HEK293 (cell line): Measurements from ENCODE around the gene CBLIF.

Experiments used
- CTCF ChIA-PET: fragments of 350-600 bp; formaldehyde crosslinking; extraction: SDS; loops from one replicate; lab custom pipeline; 2021; ENCODE audit warnings: antibody characterized with exemption; lab: Yijun Ruan, JAX
- POLR2A ChIA-PET: fragments of 300-600 bp; formaldehyde crosslinking; extraction: SDS; loops from one replicate; lab custom pipeline; 2020; ENCODE audit warnings: antibody characterized with exemption, inconsistent platforms; lab: Yijun Ruan, JAX
- H3K27ac ChIP-seq: fragments of 200-500 bp; sonication (Bioruptor generic); 2 replicates; pipeline ENCODE4 v1.5.1; 2014; ENCODE audit warnings: low read depth, low read length, control low read depth, inconsistent platforms; ENCODE audit errors: extremely low read depth
- H3K36me3 ChIP-seq, 2 experiments: fragments of 200-500 bp in 1 of 2; sonication (Bioruptor generic) in 1 of 2; 1 replicate in 1 of 2; 2 replicates in 1 of 2; pipeline ENCODE4 v1.5.1; 2014 to 2017; ENCODE audit warnings: inconsistent platforms in 2 of 2, low read length in 2 of 2; ENCODE audit not compliant: control insufficient read depth in 2 of 2, insufficient read depth in 1 of 2
- H3K4me1 ChIP-seq: fragments of 200-500 bp; sonication (Bioruptor generic); 2 replicates; pipeline ENCODE4 v1.5.1; 2014; ENCODE audit warnings: mild to moderate bottlenecking, low read length, inconsistent platforms; ENCODE audit not compliant: control insufficient read depth, insufficient read depth
- H3K4me3 ChIP-seq: 2 replicates; pipeline ENCODE4 v1.5.1; 2011; ENCODE audit warnings: low read depth, mild to moderate bottlenecking, control low read depth, low read length, moderate library complexity
- H3K9me3 ChIP-seq: fragments of 200-500 bp; sonication (Bioruptor generic); 2 replicates; pipeline ENCODE4 v1.5.1; 2014; ENCODE audit warnings: low read depth, low read length, inconsistent platforms; ENCODE audit not compliant: control insufficient read depth, insufficient read depth
- GLI2 ChIP-seq: fragments of 450-650 bp; formaldehyde crosslinking; IDR thresholded peaks from 2 replicates; pipeline ENCODE4; 2017; ENCODE audit warnings: missing biosample characterization, missing genetic modification characterization, low read depth, borderline replicate concordance
- OSR2 ChIP-seq: fragments of 450-650 bp; formaldehyde crosslinking; IDR thresholded peaks from 2 replicates; pipeline ENCODE4 v1.5.1; 2016; ENCODE audit warnings: missing biosample characterization, missing genetic modification characterization
- PRDM10 ChIP-seq: fragments of 450-650 bp; formaldehyde crosslinking; IDR thresholded peaks from 2 replicates; pipeline ENCODE4 v1.5.1; 2016; ENCODE audit warnings: missing biosample characterization, missing genetic modification characterization
- SCRT1 ChIP-seq: fragments of 450-650 bp; formaldehyde crosslinking; IDR thresholded peaks from 2 replicates; pipeline ENCODE4 v1.5.1; 2016; ENCODE audit warnings: missing biosample characterization, missing genetic modification characterization, borderline replicate concordance
- SCRT2 ChIP-seq: fragments of 450-650 bp; formaldehyde crosslinking; IDR thresholded peaks from 2 replicates; pipeline ENCODE4 v1.5.1; 2016; ENCODE audit warnings: missing biosample characterization, missing genetic modification characterization
- ZBTB48 ChIP-seq: fragments of 450-650 bp; formaldehyde crosslinking; IDR thresholded peaks from 2 replicates; pipeline ENCODE4 v1.5.1; 2016; ENCODE audit warnings: missing biosample characterization, missing genetic modification characterization
- ZFP37 ChIP-seq: fragments of 450-650 bp; formaldehyde crosslinking; IDR thresholded peaks from 2 replicates; pipeline ENCODE4 v1.5.1; 2016; ENCODE audit warnings: missing biosample characterization, missing genetic modification characterization
- ZNF112 ChIP-seq: fragments of 450-650 bp; formaldehyde crosslinking; IDR thresholded peaks from 2 replicates; pipeline ENCODE4 v1.5.0; 2017; ENCODE audit warnings: missing biosample characterization, missing genetic modification characterization
- ZNF140 ChIP-seq: fragments of 450-650 bp; formaldehyde crosslinking; IDR thresholded peaks from 2 replicates; pipeline ENCODE4 v1.5.1; 2016; ENCODE audit warnings: missing biosample characterization, missing genetic modification characterization
- ZNF18 ChIP-seq: fragments of 450-650 bp; formaldehyde crosslinking; IDR thresholded peaks from 2 replicates; pipeline ENCODE4 v1.5.1; 2016; ENCODE audit warnings: missing biosample characterization, missing genetic modification characterization
- ZNF266 ChIP-seq: fragments of 450-650 bp; formaldehyde crosslinking; IDR thresholded peaks from 2 replicates; pipeline ENCODE4 v1.5.1; 2016; ENCODE audit warnings: missing biosample characterization, missing genetic modification characterization, low read depth
- ZNF274 ChIP-seq, 2 experiments: fragments of 200-500 bp in 1 of 2; fragments of 450-650 bp in 1 of 2; sonication (Bioruptor generic) in 1 of 2; formaldehyde crosslinking in 1 of 2; IDR thresholded peaks; 2 replicates each; pipeline versions ENCODE4 v1.5.1 to v1.6.1; 2014 to 2016; ENCODE audit warnings: borderline replicate concordance in 1 of 2, inconsistent platforms in 1 of 2, low read length in 1 of 2, missing biosample characterization in 1 of 2, missing genetic modification characterization in 1 of 2
- ZNF600 ChIP-seq: fragments of 450-650 bp; formaldehyde crosslinking; IDR thresholded peaks from 2 replicates; pipeline ENCODE4 v1.5.1; 2016; ENCODE audit warnings: missing biosample characterization, missing genetic modification characterization
- ZNF629 ChIP-seq: fragments of 450-650 bp; formaldehyde crosslinking; IDR thresholded peaks from 2 replicates; pipeline ENCODE4 v1.5.1; 2017; ENCODE audit warnings: missing biosample characterization, missing genetic modification characterization
- ZNF654 ChIP-seq: fragments of 450-650 bp; formaldehyde crosslinking; IDR thresholded peaks from 2 replicates; pipeline ENCODE4 v1.5.1; 2016; ENCODE audit warnings: low read depth, missing biosample characterization, missing genetic modification characterization
- ZNF660 ChIP-seq: fragments of 450-650 bp; IDR thresholded peaks from 2 replicates; pipeline ENCODE4 v1.5.1; 2018; ENCODE audit warnings: missing biosample characterization, mild to moderate bottlenecking, missing genetic modification characterization
- ZNF785 ChIP-seq: fragments of 450-650 bp; formaldehyde crosslinking; IDR thresholded peaks from 2 replicates; pipeline ENCODE4 v1.5.1; 2016; ENCODE audit warnings: missing biosample characterization, missing genetic modification characterization
- TF ChIP-seq, protein P1 (sequence below): fragments of 450-650 bp; formaldehyde crosslinking; IDR thresholded peaks from 2 replicates; pipeline ENCODE4 v1.5.1; 2016; ENCODE audit warnings: missing biosample characterization, missing genetic modification characterization
- TF ChIP-seq, protein P2 (sequence below): fragments of 450-650 bp; formaldehyde crosslinking; IDR thresholded peaks from 2 replicates; pipeline ENCODE4 v1.5.1; 2016; ENCODE audit warnings: missing biosample characterization, missing genetic modification characterization
- TF ChIP-seq, protein P3 (sequence below): fragments of 450-650 bp; formaldehyde crosslinking; IDR thresholded peaks from 2 replicates; pipeline ENCODE4 v1.5.1; 2017; ENCODE audit warnings: missing biosample characterization, missing genetic modification characterization

The CBLIF gene

GRCh38 chr11:59802639-59803176 lies 42.6 kb downstream of the CBLIF start:
- CTCF ChIA-PET = interaction anchor here (0.6 to 12.5 kb wide), 7 partner anchors 9 to 1643 kb away, joined by 3 to 110 read pairs (median 6); partner anchors contain the start of gene STX3
- Histone ChIP-seq H3K9me3 (no peaks in the 10 kb centered on the region), H3K4me1 (no peaks in the 10 kb centered on the region), H3K27ac (no peak overlapping the region), H3K36me3 (peaks cover 0 to 74% of the 10 kb centered on the region in 2 experiments; a peak in 2 of 3 replicates), H3K4me3 (no peak overlapping the region)
- POLR2A ChIA-PET = interaction anchor here (3.5 kb wide), 1 partner anchor 47 kb away, joined by 28 read pairs; the partner anchor contains the start of gene STX3
- TF ChIP-seq ZNF629 (0 out of 2 replicates have a peak, but pooled peaks have one; percentile 7), ZBTB48 (tag by site-specific recombination) (no peak), ZNF600 (0 out of 2 replicates have a peak, but pooled peaks have one; percentile 33), ZNF112 (tag by site-specific recombination) (no peak), ZNF785 (tag by site-specific recombination) (no peak), ZNF18 (tag by site-specific recombination) (peak; percentile 88), ZNF654 (tag by site-specific recombination) (peak; percentile 70), SCRT1 (no peak), SCRT2 (0 out of 2 replicates have a peak, but pooled peaks have one; percentile 3), GLI2 (tag by site-specific recombination) (no peak), ZNF660 (tag by site-specific recombination) (0 out of 2 replicates have a peak, but pooled peaks have one; percentile 19)
- TF ChIP-seq, protein P1, sequence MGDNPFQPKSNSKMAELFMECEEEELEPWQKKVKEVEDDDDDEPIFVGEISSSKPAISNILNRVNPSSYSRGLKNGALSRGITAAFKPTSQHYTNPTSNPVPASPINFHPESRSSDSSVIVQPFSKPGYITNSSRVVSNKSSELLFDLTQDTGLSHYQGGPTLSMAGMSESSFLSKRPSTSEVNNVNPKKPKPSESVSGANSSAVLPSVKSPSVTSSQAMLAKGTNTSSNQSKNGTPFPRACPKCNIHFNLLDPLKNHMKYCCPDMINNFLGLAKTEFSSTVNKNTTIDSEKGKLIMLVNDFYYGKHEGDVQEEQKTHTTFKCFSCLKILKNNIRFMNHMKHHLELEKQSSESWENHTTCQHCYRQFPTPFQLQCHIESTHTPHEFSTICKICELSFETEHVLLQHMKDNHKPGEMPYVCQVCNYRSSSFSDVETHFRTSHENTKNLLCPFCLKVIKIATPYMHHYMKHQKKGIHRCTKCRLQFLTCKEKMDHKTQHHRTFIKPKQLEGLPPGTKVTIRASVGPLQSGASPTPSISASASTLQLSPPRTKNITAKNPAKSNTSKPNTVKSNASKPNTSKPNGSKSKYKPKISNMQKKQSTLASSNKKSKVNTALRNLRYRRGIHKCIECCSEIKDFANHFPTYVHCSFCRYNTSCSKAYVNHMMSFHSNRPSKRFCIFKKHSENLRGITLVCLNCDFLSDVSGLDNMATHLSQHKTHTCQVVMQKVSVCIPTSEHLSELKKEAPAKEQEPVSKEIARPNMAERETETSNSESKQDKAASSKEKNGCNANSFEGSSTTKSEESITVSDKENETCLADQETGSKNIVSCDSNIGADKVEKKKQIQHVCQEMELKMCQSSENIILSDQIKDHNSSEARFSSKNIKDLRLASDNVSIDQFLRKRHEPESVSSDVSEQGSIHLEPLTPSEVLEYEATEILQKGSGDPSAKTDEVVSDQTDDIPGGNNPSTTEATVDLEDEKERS (tag by site-specific recombination) = no peak
- TF ChIP-seq, protein P2, sequence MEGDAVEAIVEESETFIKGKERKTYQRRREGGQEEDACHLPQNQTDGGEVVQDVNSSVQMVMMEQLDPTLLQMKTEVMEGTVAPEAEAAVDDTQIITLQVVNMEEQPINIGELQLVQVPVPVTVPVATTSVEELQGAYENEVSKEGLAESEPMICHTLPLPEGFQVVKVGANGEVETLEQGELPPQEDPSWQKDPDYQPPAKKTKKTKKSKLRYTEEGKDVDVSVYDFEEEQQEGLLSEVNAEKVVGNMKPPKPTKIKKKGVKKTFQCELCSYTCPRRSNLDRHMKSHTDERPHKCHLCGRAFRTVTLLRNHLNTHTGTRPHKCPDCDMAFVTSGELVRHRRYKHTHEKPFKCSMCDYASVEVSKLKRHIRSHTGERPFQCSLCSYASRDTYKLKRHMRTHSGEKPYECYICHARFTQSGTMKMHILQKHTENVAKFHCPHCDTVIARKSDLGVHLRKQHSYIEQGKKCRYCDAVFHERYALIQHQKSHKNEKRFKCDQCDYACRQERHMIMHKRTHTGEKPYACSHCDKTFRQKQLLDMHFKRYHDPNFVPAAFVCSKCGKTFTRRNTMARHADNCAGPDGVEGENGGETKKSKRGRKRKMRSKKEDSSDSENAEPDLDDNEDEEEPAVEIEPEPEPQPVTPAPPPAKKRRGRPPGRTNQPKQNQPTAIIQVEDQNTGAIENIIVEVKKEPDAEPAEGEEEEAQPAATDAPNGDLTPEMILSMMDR (tag by site-specific recombination) = peak; percentile 36; the same call in 1 of the 2 replicates

GRCh38 chr11:59801981-59802638 lies 43.2 kb downstream of the CBLIF start:
- TF ChIP-seq PRDM10 (peak; percentile 42; the same call in 1 of the 2 replicates), ZNF274 (IDR thresholded peaks at IDR 0.05; ENCODE audit: low read length) (no peak), ZNF274 (tag by site-specific recombination; IDR thresholded peaks at IDR 0.05; ENCODE audit: borderline replicate concordance) (no peak), ZNF140 (tag by site-specific recombination) (no peak), SCRT2 (0 out of 2 replicates have a peak, but pooled peaks have one; percentile 23), ZFP37 (tag by site-specific recombination) (no peak), ZNF266 (no peak), OSR2 (tag by site-specific recombination) (peak; percentile 83), ZNF629 (0 out of 2 replicates have a peak, but pooled peaks have one; percentile 20)
- TF ChIP-seq, protein P3, sequence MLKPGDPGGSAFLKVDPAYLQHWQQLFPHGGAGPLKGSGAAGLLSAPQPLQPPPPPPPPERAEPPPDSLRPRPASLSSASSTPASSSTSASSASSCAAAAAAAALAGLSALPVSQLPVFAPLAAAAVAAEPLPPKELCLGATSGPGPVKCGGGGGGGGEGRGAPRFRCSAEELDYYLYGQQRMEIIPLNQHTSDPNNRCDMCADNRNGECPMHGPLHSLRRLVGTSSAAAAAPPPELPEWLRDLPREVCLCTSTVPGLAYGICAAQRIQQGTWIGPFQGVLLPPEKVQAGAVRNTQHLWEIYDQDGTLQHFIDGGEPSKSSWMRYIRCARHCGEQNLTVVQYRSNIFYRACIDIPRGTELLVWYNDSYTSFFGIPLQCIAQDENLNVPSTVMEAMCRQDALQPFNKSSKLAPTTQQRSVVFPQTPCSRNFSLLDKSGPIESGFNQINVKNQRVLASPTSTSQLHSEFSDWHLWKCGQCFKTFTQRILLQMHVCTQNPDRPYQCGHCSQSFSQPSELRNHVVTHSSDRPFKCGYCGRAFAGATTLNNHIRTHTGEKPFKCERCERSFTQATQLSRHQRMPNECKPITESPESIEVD (tag by site-specific recombination) = no peak
- CTCF ChIA-PET = interaction anchor here (0.6 to 12.5 kb wide), 19 partner anchors 8 to 1644 kb away, joined by 3 to 110 read pairs (median 5); partner anchors contain the start of genes MRPL16 and STX3
- H3K4me1 ChIP-seq = no peaks in the 10 kb centered on the region
- no peak overlapping the region for H3K27ac ChIP-seq
- POLR2A ChIA-PET = interaction anchor here (0.8 to 3.5 kb wide), 3 partner anchors 8 to 49 kb away, joined by 3 to 28 read pairs (median 3); partner anchors contain the start of genes MRPL16 and STX3
- no peaks in the 10 kb centered on the region for H3K9me3 ChIP-seq
- no peak overlapping the region for H3K4me3 ChIP-seq
- H3K36me3 ChIP-seq = peaks cover 0 to 74% of the 10 kb centered on the region in 2 experiments; a peak in 2 of 3 replicates
